Hematopoietic multipotent progenitor cell treated with erythropoietin and hydrocortisone succinate and interleukin-3 and kit ligand, for 17 days (in vitro differentiated cells): ENCODE data around the gene RNU4-1.

ENCODE experiments used
- DNase-seq: peaks from one replicate; pipeline ENCODE4 v3.0.0-alpha.2; 2015; ENCODE audit warnings: low spot score

RNU4-1 gene

GRCh38 chr12:120290609-120291305, 2.3 kb downstream of the RNU4-1 start:
- DNase-seq: peak; percentile 19

GRCh38 chr12:120287491-120287890, 5.5 kb downstream of the RNU4-1 start:
- DNase-seq: no peak

GRCh38 chr12:120286768-120287490, 6.1 kb downstream of the RNU4-1 start:
- DNase-seq: no peak

DNA sequence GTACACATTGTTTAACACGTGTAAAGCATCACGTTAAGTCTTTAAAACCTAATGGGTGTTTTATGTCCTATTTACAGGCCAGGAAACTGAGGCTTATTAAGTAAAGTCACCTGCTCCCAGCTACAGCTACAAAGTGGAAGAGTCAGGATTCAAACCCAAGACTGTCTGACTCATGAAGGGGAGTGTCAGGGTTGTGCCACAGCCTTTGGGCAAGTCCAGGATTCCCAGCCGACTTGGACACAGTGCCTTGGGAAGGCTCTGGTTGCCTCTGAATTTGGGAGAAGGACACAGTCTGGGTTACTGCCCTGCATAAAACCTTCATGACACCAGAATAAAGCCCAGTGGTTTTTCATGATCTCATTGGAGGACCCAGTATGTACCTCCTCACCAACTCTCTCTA, 8.7 kb downstream of the RNU4-1 start:
- no peak for DNase-seq

DNA sequence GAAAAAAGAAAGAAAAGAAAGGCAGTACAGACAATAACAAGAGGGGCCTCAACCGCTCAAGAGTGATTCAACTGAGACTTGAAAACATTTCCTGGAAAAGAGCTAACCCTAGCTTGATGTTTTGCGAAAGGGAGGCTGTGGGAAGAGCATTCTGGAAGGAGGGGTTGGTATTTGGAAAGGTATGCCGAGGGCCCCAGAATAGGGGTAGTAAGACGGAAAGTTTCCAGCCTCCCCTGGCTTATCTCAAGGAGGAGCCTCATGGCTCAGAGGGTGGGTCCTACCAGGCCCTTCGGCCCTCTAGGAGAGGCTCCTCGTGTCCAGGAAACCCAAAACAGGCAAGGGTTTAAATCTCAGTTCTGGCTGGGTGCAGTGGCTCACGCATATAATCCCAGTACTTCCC, 9.7 kb downstream of the RNU4-1 start:
- no peak for DNase-seq

DNA sequence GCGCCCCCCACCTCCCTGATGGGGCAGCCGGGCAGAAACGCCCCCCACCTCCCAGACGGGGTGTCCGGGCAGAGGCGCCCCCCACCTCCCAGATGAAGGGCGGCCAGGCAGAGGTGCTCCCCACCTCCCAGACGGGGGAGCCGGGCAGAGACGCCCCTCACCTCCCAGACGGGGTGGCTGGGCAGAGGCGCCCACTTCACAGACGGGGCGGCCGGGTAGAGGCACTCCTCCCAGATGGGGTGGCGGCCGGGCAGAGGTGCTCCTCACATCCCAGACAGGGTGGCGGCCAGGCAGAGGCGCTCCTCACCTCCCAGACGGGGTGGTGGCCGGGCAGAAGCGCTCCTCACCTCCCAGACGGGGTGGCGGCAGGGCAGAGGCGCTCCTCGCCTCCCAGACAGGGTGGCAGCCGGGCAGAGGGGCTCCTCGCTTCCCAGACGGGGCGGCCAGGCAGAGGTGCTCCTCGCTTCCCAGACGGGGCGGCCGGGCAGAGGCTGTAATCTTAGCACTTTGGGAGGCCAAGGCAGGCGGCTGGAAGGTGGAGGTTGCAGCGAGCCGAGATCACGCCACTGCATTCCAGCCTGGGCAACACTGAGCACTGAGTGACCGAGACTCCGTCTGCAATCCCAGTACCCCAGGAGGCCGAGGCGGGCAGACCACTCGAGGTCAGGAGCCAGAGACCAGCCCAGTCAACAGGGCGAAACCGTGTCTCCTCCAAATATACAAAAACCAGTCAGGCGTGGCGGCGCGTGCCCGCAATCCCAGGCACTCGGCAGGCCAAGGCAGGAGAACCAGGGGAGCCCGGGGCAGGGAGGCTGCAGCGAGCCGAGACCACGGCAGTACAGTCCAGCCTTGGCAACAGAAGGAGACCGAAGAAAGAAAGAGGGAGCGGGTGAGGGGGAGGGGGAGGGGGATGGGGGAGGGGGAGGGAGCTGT, 14.6 kb downstream of the RNU4-1 start:
- DNase-seq: no peak

DNA sequence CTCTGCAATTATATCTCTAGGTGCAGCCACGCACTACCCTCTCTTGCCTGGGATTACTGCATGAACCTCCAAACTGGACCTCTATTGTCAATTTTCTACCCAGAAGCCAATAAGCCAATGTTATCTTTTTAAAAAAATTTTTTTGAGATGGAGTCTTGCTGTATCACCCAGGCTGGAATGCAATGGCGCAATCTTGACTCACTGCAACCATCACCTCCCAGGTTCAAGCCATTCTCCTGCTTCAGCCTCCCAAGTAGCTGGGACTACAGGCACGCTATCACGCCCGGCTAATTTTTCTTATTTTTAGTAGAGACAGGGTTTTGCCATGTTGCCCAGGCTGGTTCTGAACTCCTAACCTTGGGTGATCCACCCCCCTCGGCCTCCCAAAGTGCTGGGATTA, 16.3 kb downstream of the RNU4-1 start:
- no peak for DNase-seq

DNA sequence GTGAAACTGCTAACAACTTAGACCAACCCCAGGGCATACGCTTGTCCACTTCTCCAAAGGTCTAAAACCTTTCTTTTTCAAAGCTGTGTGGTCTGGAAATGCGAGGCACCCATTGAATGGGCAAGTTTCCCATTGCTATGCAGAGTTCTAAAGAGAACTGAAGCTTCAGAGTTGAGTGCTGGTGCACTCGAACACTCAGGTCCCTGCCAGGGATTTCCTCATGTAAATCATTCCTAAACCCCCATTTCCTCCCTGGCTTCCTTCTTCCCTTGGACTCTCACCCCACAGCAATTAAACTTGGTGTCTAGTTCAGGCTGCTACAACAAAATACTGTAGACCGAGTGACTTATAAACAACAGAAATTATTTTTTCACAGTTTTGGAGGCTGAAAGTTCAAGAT, 25.3 kb downstream of the RNU4-1 start:
- DNase-seq: no peak

DNA sequence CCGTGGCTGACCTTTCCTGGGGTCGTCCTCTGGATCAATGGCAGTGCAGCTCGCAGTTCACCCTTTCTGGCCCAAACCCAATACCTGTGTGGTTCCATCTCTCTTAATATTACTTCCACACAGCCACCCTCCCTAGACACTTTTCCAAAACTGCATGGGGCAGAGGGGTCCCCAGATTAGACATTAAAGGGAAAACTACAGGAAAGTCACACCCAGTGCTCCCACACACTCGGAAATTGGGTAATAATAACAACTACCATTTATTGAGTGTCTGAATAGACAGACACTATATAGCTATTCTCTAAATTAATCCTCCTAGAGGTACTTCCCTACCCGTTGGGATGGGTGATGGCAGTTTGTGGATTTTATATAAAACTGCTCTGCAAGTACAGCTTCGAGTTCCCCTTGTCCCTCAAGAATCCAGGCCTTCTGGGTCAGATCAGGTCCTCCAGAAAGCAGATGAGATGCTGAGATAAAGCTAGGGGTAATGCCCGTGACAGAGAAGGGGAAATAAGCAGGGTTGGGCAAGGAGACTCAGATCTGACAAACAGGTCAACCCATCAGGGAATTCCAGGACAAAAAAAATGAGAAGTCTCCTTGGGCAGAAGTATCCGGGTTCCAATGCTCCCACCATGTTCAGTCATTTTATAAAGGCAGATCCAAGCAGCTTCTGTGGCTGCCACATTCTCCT, 26.7 kb downstream of the RNU4-1 start:
- DNase-seq: no peak

DNA sequence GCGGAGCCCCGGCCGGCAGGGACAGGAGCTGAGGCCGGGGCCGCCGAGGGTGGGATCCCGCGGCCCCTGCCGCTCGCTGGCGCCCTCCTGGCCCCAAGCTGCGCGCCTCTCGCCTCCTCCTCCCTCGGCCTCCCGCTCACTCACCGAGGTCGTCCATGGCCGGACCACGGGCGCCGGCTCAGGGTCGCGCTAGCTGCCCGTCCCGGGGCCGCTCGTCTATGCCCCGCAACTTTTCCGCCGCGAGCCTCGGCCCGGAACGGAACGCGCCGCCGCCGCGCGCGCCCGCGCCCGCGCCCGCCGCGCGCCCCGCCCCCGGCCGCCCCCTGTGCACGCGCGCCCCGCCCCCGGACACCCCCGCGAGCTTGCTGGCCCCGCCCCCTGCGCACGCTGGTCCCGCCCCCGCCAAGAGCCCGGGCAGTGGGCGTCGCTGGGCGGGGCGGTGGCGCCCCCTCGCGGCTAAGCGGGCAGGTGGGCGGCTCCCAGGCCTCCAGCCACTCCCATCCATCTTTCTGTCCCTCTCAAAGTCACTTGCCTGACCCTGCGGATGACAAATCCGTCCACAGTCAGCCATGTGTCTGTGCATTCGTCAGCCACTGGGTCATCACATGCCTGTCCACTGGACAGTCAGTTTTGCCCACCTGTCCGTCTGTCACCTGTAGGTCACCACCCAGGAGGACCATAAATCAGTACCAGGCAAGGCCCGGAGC, 27.4 kb downstream of the RNU4-1 start, which contains the start of gene PXN:
Gene PXN (minus strand): TSS at position 258 of the 707 bp plus-strand sequence. CDS start 101 bp downstream, at position 157.
- peak; percentile 81 for DNase-seq

GRCh38 chr12:120264904-120265472, 28.0 kb downstream of the RNU4-1 start:
- no peak for DNase-seq

DNA sequence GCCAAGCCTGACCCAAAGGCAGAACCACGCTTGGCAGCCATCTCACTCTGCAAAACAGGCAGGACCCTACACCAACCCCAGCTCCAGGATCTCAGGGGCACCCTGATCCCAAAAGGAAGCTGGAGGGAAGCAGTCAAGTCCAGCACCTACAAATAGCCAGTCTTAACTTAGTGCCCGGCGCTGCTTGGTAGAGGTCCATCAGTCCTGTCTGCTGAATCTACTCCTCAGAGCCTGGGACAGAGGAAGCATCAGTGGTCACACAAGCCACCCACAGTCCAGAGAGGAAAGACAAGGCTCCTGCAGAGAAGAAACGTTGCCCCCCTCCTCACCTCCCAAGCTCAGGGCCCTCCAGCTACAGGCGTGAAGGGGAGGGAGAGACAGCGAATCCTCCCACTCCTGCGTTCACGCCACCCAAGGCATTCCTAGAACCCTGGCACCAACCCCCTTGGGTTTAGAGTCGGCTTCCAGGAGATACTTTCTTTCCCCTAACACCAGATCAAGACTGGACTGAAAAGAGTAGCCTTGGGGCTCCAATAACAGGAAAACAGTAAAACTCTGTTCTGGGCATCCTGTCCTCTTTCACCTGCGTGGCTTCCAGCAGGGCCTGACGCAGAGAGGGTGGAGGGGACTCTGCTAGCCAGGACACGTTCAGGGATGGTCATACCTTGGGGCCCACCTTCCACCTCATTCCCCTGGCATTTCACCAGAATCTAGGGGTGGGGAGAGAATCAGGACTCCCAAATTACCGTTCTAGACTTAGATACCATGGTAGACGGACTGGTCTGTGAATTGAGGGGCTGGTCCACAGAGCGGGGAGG, 28.7 kb downstream of the RNU4-1 start:
- no peak for DNase-seq

DNA sequence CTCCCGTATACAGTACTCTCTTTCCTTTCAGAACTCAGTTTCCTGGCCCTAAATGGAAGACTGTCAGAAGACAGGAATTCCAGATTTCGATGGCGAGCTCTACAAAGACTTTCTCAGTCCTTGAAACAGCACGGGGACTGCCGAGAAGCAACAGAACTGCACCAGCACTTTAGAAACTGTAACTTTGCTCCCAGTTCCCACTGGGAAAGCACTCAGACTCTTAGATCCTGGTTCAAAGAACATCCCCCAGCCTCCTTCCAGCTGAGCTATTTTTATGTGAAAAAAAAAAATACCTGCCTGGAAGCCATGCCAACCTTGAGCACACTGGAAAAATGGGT, 29.3 kb downstream of the RNU4-1 start:
- no peak for DNase-seq

DNA sequence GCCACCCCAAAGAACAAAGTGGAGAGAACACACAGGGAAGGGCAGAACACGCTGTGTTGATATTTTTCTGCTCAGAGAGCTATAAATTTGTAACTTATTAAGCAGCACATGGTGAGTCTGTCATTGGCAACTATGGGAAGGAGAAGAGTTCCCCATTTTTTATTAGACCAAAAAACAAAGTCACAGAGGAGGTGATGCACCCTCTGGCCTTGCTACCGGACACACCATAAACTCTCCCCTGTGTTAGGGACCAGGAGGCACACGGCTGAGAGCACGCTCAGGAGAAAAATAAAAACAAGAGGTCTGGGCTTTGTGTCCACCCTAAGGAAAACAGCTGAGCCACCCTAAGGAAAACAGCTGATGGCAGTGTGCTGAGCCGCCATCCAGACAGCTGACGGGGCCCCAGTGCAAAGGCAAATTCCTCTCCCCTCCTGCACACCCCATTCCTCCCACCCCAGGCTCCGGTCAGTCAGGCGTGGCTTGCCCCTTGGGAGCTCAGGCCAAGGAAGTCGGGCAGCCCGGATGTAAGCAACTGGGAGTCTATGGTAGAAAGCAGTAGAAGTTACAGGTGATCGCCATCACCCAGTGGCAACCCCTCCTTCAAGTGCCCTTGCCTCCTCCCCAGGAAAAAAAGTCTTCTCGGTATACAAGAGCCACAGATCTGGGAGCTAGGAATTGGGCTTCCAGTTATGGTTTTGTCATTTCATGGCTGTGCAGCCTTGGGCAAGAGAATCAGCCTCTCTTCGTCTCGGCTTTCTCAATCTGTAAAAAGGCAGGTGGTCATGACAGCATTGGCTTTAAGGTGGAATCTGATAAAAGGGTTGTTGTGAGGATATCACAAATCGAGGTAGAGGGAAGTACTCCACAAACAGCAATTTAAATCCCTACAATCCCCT, 29.9 kb downstream of the RNU4-1 start:
- DNase-seq: no peak

GRCh38 chr12:120261951-120262851, 30.8 kb downstream of the RNU4-1 start:
- no peak for DNase-seq

DNA sequence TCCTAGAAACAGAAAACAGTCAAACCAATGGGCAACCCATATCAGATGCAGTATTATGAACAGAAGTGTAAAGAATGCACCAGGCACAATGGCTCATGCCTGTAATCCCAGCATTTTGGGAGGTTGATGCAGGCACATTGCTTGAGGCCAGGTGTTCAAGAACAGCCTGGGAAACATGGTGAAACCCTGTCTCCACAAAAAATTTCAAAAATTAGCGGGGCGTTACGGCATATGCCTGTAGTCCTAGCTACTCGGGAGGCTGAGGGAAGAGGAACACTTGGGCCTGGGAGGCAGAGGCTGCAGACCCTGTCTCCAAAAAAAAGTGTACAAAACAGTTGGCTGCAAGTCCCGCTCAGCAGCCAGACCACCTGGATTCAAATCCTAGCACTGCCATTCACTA, 32.4 kb downstream of the RNU4-1 start:
- no peak for DNase-seq

DNA sequence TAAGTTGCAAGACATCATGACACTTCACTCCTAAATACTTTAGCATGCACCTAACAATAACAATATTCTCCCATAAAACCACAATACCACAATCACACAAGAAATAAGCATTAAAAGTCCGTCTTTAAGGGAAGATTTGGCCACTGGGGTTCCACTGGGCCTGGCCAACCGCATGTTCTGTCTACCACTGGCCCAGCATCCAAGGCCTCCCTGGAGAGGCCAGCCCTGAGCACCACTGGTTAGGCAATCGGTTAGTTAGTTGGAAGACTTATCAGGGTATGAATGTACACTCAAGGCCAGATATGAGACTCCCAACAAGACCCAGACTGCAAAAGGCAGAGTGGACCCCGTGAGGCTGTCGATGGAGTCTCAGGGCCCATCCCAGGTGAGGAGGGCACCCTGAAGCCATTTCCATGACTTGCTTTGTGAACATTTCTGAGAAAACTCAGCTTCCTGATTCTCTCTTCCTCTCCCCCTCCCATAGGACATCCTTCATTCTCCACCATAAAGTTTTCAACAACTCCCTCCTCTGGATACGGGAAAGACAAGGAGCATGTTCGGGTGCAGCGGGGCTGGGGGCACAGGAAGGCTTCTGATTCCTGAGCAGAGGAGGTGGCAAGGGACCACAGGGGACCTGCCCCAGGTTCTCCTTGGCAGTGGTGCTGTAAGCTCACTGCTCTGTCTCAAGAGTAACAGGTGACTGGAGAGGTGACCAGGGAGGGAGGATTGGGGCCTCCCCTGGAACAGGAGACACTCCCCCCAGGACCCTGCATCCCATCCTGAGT, 33.4 kb downstream of the RNU4-1 start:
- no peak for DNase-seq
